Vagina (tissue), 2 donors: Measurements from ENCODE around the gene C22orf39.

Source experiments
- CTCF ChIP-seq, 3 experiments: fragments of 450-650 bp in 2 of 3; fragments of 200-600 bp in 1 of 3; sonication (generic) in 1 of 3; IDR thresholded peaks; one replicate each; pipeline ENCODE4 v1.5.1; 2017 to 2019; ENCODE audit warnings: antibody characterized with exemption in 3 of 3, mild to moderate bottlenecking in 2 of 3, moderate library complexity in 2 of 3
- POLR2A ChIP-seq, 2 donors: fragments of 450-650 bp; IDR thresholded peaks; one replicate each; pipeline ENCODE4 v1.6.1; 2017; ENCODE audit warnings: antibody characterized with exemption in 2 of 2, mild to moderate bottlenecking in 2 of 2, moderate library complexity in 2 of 2
- POLR2AphosphoS5 ChIP-seq, 2 donors: sonication (generic); formaldehyde crosslinking; IDR thresholded peaks; one replicate each; pipeline ENCODE4 v1.9.0; 2017; ENCODE audit warnings: antibody characterized with exemption in 2 of 2, mild to moderate bottlenecking in 2 of 2, low read depth in 1 of 2; ENCODE audit not compliant: insufficient read depth in 1 of 2

GRCh38 chr22:19429950-19430889 is 17.3 kb downstream of the C22orf39 start:
- TF ChIP-seq POLR2AphosphoS5 (IDR thresholded peaks at IDR 0.05; ENCODE audit: insufficient read depth in 1 of 2, low read depth in 1 of 2) (no peak), CTCF (IDR thresholded peaks at IDR 0.05) (no peak), POLR2A (IDR thresholded peaks at IDR 0.05) (no peak)
